IPS-18a (cell line): ENCODE data around the gene TCF25.

Experiments
- H3K27ac ChIP-seq: one replicate; pipeline ENCODE4 v1.5.1; 2013; ENCODE audit warnings: low read length
- H3K27me3 ChIP-seq: one replicate; pipeline ENCODE4 v1.6.1; 2013; ENCODE audit warnings: mild to moderate bottlenecking, low read length; ENCODE audit not compliant: control insufficient read depth, insufficient read depth
- H3K36me3 ChIP-seq: one replicate; pipeline ENCODE4 v1.6.1; 2013; ENCODE audit warnings: low read depth, low read length; ENCODE audit not compliant: control insufficient read depth
- H3K4me1 ChIP-seq: one replicate; pipeline ENCODE4 v1.6.1; 2013; ENCODE audit warnings: low read depth, low read length; ENCODE audit not compliant: control insufficient read depth
- H3K4me3 ChIP-seq: one replicate; pipeline ENCODE4 v1.5.1; 2013; ENCODE audit warnings: low read length
- H3K9ac ChIP-seq: one replicate; pipeline ENCODE4 v1.6.1; 2013; ENCODE audit warnings: mild to moderate bottlenecking, low read length, moderate library complexity
- H3K9me3 ChIP-seq: one replicate; pipeline ENCODE4 v1.6.1; 2013; ENCODE audit warnings: low read depth, low read length; ENCODE audit not compliant: control insufficient read depth

TCF25 gene

DNA sequence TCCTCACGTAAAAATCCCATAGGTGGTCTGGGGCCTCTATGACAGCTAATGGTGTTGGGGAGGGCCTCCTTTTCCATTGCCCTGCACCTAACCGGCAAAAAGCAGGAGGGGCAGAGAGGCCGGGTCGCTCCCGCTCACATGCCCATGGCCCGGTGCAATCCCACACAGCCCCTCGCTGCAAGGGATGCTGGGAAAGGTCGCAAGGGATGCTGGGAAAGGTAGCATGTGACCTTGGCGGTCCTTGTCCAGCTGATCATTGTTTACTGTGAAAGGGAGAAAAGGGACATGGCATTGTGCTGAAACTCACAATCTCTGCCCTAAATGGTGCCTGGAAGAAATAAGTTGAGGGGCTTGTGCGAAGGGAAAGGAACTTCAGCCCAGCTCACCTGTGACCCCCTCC is 85.2 kb downstream of the TCF25 start:
- peaks cover 4% of the 10 kb centered on the region for H3K4me1 ChIP-seq
- H3K4me3 ChIP-seq: no peak overlapping the region
- H3K27ac ChIP-seq: no peak overlapping the region
- H3K27me3 ChIP-seq: no peaks in the 10 kb centered on the region
- no peaks in the 10 kb centered on the region for H3K9me3 ChIP-seq
- no peak overlapping the region for H3K9ac ChIP-seq
- no peaks in the 10 kb centered on the region for H3K36me3 ChIP-seq

DNA sequence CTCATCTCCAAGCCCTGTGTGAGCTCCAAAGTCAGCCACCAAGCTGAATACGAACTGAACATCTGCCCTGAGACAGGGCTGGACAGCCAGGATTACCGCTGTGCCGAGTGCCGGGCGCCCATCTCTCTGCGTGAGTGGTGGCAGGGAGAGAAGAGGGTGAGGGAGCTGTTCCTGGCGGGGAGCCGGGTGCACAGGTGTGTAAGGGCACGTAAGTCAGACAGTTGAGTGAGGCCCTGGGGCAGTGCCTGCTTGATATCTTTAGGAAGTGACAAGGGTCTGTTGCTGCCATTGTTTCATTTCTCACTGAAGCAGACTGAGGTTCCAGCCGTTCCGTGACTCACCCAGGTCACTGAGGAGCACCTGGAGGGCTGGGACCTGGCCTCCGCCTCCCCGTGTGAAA is 87.6 kb downstream of the TCF25 start:
- Histone ChIP-seq H3K27me3 (no peaks in the 10 kb centered on the region), H3K9ac (no peak overlapping the region), H3K4me3 (no peak overlapping the region), H3K4me1 (no peaks in the 10 kb centered on the region), H3K27ac (no peak overlapping the region), H3K36me3 (peaks cover 4% of the 10 kb centered on the region), H3K9me3 (no peaks in the 10 kb centered on the region)
